HL-60 (cell line): ENCODE measurements around the gene RBM39.

Experiments
- POLR2AphosphoS5 ChIP-seq: IDR thresholded peaks from 2 replicates; pipeline ENCODE4 v1.6.1; 2012; ENCODE audit warnings: low read depth
- TF ChIP-seq, protein P1 (sequence below): IDR thresholded peaks from one replicate; pipeline ENCODE4 v1.5.1; 2011; ENCODE audit warnings: low read length, control low read depth, inconsistent platforms; ENCODE audit not compliant: insufficient read depth
- TF ChIP-seq, protein P2 (sequence below): IDR thresholded peaks from 2 replicates; pipeline ENCODE4 v1.6.1; 2012; ENCODE audit warnings: low read depth; ENCODE audit not compliant: insufficient replicate concordance

DNA sequence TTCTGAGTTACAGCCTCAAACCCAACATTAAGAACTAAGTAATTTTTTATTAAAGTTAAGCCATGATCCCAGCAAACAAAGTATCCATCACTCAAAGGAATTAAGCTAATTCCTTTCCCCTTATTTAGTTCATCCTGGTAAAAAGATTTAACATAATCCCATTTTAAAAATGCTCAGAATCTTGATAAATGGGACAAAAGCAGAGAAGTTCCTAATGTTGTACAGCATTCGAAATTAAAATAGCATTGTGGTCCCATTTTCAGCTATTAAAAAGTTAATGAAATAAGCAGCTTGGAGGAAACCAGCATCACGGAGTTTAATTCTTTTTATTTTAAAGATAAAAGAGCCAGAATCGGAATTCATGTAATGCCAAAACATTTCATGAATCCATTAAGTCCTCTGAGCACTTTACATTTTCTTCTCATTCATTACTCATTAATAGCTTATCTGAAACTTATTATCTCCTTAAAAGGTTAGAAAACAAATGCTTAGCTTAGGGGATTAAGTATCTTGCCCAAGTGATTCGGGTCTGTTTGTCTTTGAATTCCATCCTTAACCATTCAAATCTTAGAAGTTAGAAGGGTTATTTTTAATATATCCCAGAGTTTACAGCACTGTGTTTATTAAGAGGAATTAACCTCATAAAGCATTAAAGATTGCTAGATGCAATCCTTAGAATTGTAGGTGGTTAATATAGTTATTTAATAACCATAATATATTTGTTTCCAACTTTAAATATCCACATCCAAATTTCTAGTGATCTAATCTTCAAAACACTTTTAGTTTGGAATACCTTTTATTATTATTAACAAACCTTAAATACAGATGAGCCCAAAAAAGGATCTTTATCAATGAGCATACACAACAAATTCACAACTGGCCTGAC lies 11.2 kb downstream of the RBM39 start:
- TF ChIP-seq, protein P1, sequence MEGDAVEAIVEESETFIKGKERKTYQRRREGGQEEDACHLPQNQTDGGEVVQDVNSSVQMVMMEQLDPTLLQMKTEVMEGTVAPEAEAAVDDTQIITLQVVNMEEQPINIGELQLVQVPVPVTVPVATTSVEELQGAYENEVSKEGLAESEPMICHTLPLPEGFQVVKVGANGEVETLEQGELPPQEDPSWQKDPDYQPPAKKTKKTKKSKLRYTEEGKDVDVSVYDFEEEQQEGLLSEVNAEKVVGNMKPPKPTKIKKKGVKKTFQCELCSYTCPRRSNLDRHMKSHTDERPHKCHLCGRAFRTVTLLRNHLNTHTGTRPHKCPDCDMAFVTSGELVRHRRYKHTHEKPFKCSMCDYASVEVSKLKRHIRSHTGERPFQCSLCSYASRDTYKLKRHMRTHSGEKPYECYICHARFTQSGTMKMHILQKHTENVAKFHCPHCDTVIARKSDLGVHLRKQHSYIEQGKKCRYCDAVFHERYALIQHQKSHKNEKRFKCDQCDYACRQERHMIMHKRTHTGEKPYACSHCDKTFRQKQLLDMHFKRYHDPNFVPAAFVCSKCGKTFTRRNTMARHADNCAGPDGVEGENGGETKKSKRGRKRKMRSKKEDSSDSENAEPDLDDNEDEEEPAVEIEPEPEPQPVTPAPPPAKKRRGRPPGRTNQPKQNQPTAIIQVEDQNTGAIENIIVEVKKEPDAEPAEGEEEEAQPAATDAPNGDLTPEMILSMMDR = no peak
- TF ChIP-seq POLR2AphosphoS5 = no peak
- TF ChIP-seq, protein P2, sequence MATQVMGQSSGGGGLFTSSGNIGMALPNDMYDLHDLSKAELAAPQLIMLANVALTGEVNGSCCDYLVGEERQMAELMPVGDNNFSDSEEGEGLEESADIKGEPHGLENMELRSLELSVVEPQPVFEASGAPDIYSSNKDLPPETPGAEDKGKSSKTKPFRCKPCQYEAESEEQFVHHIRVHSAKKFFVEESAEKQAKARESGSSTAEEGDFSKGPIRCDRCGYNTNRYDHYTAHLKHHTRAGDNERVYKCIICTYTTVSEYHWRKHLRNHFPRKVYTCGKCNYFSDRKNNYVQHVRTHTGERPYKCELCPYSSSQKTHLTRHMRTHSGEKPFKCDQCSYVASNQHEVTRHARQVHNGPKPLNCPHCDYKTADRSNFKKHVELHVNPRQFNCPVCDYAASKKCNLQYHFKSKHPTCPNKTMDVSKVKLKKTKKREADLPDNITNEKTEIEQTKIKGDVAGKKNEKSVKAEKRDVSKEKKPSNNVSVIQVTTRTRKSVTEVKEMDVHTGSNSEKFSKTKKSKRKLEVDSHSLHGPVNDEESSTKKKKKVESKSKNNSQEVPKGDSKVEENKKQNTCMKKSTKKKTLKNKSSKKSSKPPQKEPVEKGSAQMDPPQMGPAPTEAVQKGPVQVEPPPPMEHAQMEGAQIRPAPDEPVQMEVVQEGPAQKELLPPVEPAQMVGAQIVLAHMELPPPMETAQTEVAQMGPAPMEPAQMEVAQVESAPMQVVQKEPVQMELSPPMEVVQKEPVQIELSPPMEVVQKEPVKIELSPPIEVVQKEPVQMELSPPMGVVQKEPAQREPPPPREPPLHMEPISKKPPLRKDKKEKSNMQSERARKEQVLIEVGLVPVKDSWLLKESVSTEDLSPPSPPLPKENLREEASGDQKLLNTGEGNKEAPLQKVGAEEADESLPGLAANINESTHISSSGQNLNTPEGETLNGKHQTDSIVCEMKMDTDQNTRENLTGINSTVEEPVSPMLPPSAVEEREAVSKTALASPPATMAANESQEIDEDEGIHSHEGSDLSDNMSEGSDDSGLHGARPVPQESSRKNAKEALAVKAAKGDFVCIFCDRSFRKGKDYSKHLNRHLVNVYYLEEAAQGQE = no peak
